SK-N-SH treated with all-trans-retinoic acid at 6 μM for 48 hours (cell line): ENCODE data around the gene CEP131.

Experiments
- ATAC-seq: fragments of 200-7000 bp; cut with Tn5 transposase; 3 replicates; pipeline ENCODE4 v1.9.1; 2020; ENCODE audit warnings: mild to moderate bottlenecking, moderate library complexity
- ARNTL ChIP-seq: fragments of 450-650 bp; formaldehyde crosslinking; IDR thresholded peaks from 2 replicates; pipeline ENCODE4 v1.5.0; 2020; ENCODE audit warnings: low read depth, mild to moderate bottlenecking, moderate library complexity, borderline replicate concordance
- BACH2 ChIP-seq: fragments of 250-450 bp; sonication (Bioruptor Pico); IDR thresholded peaks from 2 replicates; pipeline ENCODE4 v1.9.0; 2021; ENCODE audit warnings: mild to moderate bottlenecking, borderline replicate concordance
- CREB5 ChIP-seq: fragments of 250-450 bp; sonication (Bioruptor Pico); IDR thresholded peaks from 2 replicates; pipeline ENCODE4 v1.5.1; 2020; ENCODE audit warnings: low read depth, mild to moderate bottlenecking, moderate library complexity
- CSDC2 ChIP-seq: fragments of 250-450 bp; sonication (Bioruptor Pico); IDR thresholded peaks from 2 replicates; pipeline ENCODE4 v1.5.0; 2020; ENCODE audit warnings: mild to moderate bottlenecking, moderate library complexity
- ESRRG ChIP-seq: fragments of 250-450 bp; sonication (Bioruptor Pico); IDR thresholded peaks from 2 replicates; pipeline ENCODE4 v1.6.1; 2021; ENCODE audit warnings: mild to moderate bottlenecking
- GLIS3 ChIP-seq: fragments of 250-450 bp; sonication (Bioruptor Pico); IDR thresholded peaks from 2 replicates; pipeline ENCODE4 v1.5.0; 2020; ENCODE audit warnings: mild to moderate bottlenecking, moderate library complexity
- ISL1 ChIP-seq: fragments of 250-450 bp; sonication (Bioruptor Pico); IDR thresholded peaks from 2 replicates; pipeline ENCODE4 v2.1.2; 2022; ENCODE audit warnings: mild to moderate bottlenecking, moderate library complexity
- OSR1 ChIP-seq: fragments of 250-450 bp; sonication (Bioruptor Pico); IDR thresholded peaks from 2 replicates; pipeline ENCODE4 v1.8.0; 2022; ENCODE audit warnings: moderate library complexity, mild to moderate bottlenecking, inconsistent platforms
- PATZ1 ChIP-seq: fragments of 250-450 bp; sonication (Bioruptor Pico); IDR thresholded peaks from 2 replicates; pipeline ENCODE4 v1.8.0; 2020; ENCODE audit warnings: mild to moderate bottlenecking, moderate library complexity, borderline replicate concordance
- PPARA ChIP-seq: fragments of 250-450 bp; sonication (Bioruptor Pico); IDR thresholded peaks from 2 replicates; pipeline ENCODE4 v1.5.0; 2020; ENCODE audit warnings: mild to moderate bottlenecking, borderline replicate concordance
- RARB ChIP-seq: fragments of 250-450 bp; sonication (Bioruptor Pico); IDR thresholded peaks from 2 replicates; pipeline ENCODE4 v1.8.0; 2021; ENCODE audit warnings: mild to moderate bottlenecking, moderate library complexity
- TOX ChIP-seq: fragments of 250-450 bp; sonication (Bioruptor Pico); IDR thresholded peaks from 2 replicates; pipeline ENCODE4 v1.8.0; 2021; ENCODE audit warnings: mild to moderate bottlenecking, moderate library complexity, borderline replicate concordance
- ZFP3 ChIP-seq: fragments of 250-450 bp; sonication (Bioruptor Pico); IDR thresholded peaks from 2 replicates; pipeline ENCODE4 v1.5.0; 2020; ENCODE audit warnings: mild to moderate bottlenecking, moderate library complexity
- ZFP30 ChIP-seq: fragments of 450-650 bp; formaldehyde crosslinking; IDR thresholded peaks from 2 replicates; pipeline ENCODE4 v1.5.0; 2022; ENCODE audit warnings: mild to moderate bottlenecking, moderate library complexity
- ZNF565 ChIP-seq: fragments of 450-650 bp; formaldehyde crosslinking; conservative IDR thresholded peaks from 2 replicates; pipeline ENCODE4 v1.5.0; 2020; ENCODE audit warnings: low read depth, mild to moderate bottlenecking, moderate library complexity
- ZNF70 ChIP-seq: fragments of 450-650 bp; formaldehyde crosslinking; IDR thresholded peaks from 2 replicates; pipeline ENCODE4 v1.5.0; 2020; ENCODE audit warnings: mild to moderate bottlenecking, moderate library complexity
- ZNF8 ChIP-seq: fragments of 450-650 bp; formaldehyde crosslinking; IDR thresholded peaks from 2 replicates; pipeline ENCODE4 v1.5.0; 2020; ENCODE audit warnings: mild to moderate bottlenecking, moderate library complexity
- TF ChIP-seq, protein P1 (sequence below): fragments of 250-450 bp; sonication (Bioruptor Pico); IDR thresholded peaks from 2 replicates; pipeline ENCODE4 v1.5.1; 2021; ENCODE audit warnings: mild to moderate bottlenecking, moderate library complexity
- TF ChIP-seq, protein P2 (sequence below): fragments of 250-450 bp; sonication (Bioruptor Pico); IDR thresholded peaks from 2 replicates; pipeline ENCODE4 v1.8.0; 2021; ENCODE audit warnings: low read depth, mild to moderate bottlenecking, moderate library complexity, borderline replicate concordance

CEP131 gene

GRCh38 chr17:81176666-81177065 is 46.1 kb downstream of the CEP131 start:
- TF ChIP-seq ZFP30 (CRISPR knock-in tag) = no peak
- TF ChIP-seq ISL1 (CRISPR knock-in tag) = no peak
- TF ChIP-seq PATZ1 (CRISPR knock-in tag) = no peak
- TF ChIP-seq, protein P1, sequence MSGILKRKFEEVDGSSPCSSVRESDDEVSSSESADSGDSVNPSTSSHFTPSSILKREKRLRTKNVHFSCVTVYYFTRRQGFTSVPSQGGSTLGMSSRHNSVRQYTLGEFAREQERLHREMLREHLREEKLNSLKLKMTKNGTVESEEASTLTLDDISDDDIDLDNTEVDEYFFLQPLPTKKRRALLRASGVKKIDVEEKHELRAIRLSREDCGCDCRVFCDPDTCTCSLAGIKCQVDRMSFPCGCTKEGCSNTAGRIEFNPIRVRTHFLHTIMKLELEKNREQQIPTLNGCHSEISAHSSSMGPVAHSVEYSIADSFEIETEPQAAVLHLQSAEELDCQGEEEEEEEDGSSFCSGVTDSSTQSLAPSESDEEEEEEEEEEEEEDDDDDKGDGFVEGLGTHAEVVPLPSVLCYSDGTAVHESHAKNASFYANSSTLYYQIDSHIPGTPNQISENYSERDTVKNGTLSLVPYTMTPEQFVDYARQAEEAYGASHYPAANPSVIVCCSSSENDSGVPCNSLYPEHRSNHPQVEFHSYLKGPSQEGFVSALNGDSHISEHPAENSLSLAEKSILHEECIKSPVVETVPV (CRISPR knock-in tag) = no peak
- no peak for TF ChIP-seq ZNF8 (CRISPR knock-in tag)
- TF ChIP-seq ARNTL = no peak
- TF ChIP-seq ESRRG = no peak
- TF ChIP-seq ZFP3 = no peak
- ATAC-seq = 0 out of 3 replicates have a peak, but pooled peaks have one; percentile 14

- TF ChIP-seq ZNF565 (CRISPR knock-in tag) (no peak), RARB (CRISPR knock-in tag) (no peak), PPARA (CRISPR knock-in tag) (no peak), ZFP3 (no peak), OSR1 (CRISPR knock-in tag) (no peak), PATZ1 (CRISPR knock-in tag) (no peak), ZNF70 (no peak), ARNTL (no peak), TOX (CRISPR knock-in tag) (no peak), BACH2 (no peak), CSDC2 (no peak)
- TF ChIP-seq, protein P1 (CRISPR knock-in tag) = no peak
- TF ChIP-seq, protein P2, sequence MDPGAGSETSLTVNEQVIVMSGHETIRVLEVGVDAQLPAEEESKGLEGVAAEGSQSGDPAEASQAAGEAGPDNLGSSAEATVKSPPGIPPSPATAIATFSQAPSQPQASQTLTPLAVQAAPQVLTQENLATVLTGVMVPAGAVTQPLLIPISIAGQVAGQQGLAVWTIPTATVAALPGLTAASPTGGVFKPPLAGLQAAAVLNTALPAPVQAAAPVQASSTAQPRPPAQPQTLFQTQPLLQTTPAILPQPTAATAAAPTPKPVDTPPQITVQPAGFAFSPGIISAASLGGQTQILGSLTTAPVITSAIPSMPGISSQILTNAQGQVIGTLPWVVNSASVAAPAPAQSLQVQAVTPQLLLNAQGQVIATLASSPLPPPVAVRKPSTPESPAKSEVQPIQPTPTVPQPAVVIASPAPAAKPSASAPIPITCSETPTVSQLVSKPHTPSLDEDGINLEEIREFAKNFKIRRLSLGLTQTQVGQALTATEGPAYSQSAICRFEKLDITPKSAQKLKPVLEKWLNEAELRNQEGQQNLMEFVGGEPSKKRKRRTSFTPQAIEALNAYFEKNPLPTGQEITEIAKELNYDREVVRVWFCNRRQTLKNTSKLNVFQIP = no peak
- ATAC-seq = peak; percentile 55
Measured at GRCh38 chr17:81173762-81174155, 49.0 kb downstream of the CEP131 start.

- no peak for ATAC-seq
- TF ChIP-seq CSDC2 (no peak), CREB5 (no peak), GLIS3 (CRISPR knock-in tag) (no peak), OSR1 (CRISPR knock-in tag) (no peak), PATZ1 (CRISPR knock-in tag) (no peak), RARB (CRISPR knock-in tag) (no peak), ISL1 (CRISPR knock-in tag) (no peak), ZNF565 (CRISPR knock-in tag) (no peak), BACH2 (no peak)
Measured at GRCh38 chr17:81173052-81173761, 49.6 kb downstream of the CEP131 start.
